Gastrocnemius medialis (tissue), 4 donors: ENCODE data around the gene MUL1.

Experiments used
- POLR2A ChIP-seq, 2 donors: fragments of 450-650 bp; IDR thresholded peaks; one replicate each; pipeline ENCODE4 v1.6.1; 2017; ENCODE audit warnings: antibody characterized with exemption in 2 of 2, mild to moderate bottlenecking in 2 of 2, moderate library complexity in 2 of 2
- TF ChIP-seq, protein P1 (sequence below), 5 experiments: fragments of 450-650 bp in 3 of 5; fragments of 200-600 bp in 2 of 5; sonication (generic) in 2 of 5; IDR thresholded peaks in 4 of 5; conservative IDR thresholded peaks in 1 of 5; 1 replicate in 4 of 5; 2 replicates in 1 of 5; pipeline ENCODE4 v1.5.1; 2016 to 2019; ENCODE audit warnings: antibody characterized with exemption in 5 of 5, mild to moderate bottlenecking in 3 of 5, moderate library complexity in 3 of 5

DNA sequence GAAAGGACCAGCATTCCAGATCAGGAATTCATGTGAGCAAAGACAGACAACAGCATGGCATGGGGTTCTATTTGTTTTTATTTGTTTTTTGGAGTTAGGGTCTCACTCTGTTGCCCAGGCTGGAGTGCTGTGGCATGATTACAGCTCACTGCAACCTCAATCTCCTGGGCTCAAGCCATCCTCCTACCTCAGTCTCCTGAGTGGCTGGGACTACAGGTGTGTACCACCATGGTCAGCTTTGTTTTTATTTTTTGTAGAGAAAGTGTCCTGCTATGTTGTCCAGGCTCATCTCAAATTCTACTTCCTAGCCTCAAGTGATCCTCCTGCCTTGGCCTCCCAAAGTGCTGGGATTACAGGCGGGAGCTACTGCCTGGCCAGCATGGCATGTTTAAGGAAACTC is 12.3 kb downstream of the MUL1 start:
- TF ChIP-seq POLR2A (IDR thresholded peaks at IDR 0.05) = no peak
- TF ChIP-seq, protein P1, sequence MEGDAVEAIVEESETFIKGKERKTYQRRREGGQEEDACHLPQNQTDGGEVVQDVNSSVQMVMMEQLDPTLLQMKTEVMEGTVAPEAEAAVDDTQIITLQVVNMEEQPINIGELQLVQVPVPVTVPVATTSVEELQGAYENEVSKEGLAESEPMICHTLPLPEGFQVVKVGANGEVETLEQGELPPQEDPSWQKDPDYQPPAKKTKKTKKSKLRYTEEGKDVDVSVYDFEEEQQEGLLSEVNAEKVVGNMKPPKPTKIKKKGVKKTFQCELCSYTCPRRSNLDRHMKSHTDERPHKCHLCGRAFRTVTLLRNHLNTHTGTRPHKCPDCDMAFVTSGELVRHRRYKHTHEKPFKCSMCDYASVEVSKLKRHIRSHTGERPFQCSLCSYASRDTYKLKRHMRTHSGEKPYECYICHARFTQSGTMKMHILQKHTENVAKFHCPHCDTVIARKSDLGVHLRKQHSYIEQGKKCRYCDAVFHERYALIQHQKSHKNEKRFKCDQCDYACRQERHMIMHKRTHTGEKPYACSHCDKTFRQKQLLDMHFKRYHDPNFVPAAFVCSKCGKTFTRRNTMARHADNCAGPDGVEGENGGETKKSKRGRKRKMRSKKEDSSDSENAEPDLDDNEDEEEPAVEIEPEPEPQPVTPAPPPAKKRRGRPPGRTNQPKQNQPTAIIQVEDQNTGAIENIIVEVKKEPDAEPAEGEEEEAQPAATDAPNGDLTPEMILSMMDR (IDR thresholded peaks at IDR 0.05 in 4 of 5, conservative IDR thresholded peaks at IDR 0.05 in 1 of 5) = no peak
